Hematopoietic multipotent progenitor cell treated with erythropoietin and hydrocortisone succinate and interleukin-3 and kit ligand, for 8 days (in vitro differentiated cells): ENCODE results near the gene DCST1.
"Not testable (repeated sequence)": the region's sequence is repeated elsewhere in the genome, so short reads cannot be mapped to it uniquely, and the experiment has no call there.

Experiments
- DNase-seq: peaks from one replicate; pipeline ENCODE4 v3.0.0-alpha.2; 2015

Gene DCST1, protein sequence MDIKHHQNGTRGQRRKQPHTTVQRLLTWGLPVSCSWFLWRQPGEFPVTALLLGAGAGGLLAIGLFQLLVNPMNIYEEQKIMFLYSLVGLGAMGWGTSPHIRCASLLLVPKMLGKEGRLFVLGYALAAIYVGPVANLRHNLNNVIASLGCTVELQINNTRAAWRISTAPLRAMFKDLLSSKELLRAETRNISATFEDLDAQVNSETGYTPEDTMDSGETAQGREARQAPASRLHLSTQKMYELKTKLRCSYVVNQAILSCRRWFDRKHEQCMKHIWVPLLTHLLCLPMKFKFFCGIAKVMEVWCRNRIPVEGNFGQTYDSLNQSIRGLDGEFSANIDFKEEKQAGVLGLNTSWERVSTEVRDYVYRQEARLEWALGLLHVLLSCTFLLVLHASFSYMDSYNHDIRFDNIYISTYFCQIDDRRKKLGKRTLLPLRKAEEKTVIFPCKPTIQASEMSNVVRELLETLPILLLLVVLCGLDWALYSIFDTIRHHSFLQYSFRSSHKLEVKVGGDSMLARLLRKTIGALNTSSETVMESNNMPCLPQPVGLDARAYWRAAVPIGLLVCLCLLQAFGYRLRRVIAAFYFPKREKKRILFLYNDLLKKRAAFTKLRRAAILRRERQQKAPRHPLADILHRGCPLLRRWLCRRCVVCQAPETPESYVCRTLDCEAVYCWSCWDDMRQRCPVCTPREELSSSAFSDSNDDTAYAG

DNA sequence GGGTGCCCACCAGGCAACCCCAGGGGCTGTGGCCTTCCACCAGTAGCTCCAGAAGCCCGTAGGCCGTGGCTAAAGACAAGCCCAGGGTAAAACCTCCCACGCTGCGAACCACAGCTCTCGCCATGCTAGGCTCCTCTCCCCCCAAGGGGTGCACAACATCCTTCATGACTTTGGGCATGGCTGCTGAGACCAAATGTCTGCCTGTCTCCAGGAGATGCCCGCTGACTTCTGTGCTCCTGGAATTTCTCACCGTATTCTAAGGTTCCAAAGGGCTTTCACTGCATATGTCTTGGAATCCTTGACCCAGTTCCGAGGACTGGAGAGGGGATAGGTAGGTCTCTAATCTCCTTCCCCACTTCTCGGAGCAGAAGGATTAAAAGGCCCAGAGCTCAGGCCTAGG lies at the start of gene DCST1, which contains the start of gene DCST2:
Gene DCST1 (plus strand): TSS at position 301 of the 400 bp plus-strand sequence. CDS start 213 bp downstream, outside the sequence.
Gene DCST2 (minus strand): TSS at position 258 of the 400 bp plus-strand sequence. CDS start 80 bp downstream, at position 178.
- no peak for DNase-seq

DNA sequence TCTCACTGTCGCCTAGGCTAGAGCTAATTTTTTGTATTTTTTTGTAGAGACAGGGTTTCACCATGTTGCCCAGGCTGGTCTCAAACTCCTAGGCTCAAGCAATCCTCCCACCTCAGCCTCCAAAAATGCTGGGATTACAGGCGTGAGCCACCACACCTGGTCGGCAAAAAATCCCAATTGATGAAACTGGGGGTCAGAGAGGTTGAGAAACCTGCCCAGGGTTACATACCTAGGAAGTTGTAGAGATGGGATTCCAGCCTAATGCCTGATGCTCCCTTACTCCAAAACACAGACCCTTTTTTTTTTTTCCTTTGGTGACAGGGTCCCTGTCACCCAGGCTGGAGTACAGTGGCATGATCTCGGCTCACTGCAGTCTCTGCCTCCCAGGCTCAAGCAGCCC lies 46.9 kb upstream of the DCST1 start:
- not testable (repeated sequence) for DNase-seq

DNA sequence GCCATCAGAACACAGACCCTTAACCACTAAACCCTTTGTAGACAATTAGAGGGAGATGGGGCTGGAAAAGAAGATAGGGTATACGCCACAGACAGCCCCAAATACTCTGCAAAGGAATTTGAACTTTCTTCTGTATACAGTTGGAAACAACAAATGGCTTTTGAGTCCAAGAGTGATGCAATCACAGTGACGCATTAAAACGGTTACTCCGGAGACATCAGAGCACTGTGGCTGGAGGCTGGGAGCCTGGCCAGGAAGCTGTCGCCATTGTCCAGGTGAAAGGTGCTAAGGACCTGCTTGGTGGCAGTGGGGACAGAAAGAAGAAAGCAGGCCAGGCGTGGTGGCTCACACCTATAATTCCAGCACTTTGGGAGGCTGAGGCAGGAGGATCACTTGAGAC lies 46.3 kb upstream of the DCST1 start:
- no peak for DNase-seq

DNA sequence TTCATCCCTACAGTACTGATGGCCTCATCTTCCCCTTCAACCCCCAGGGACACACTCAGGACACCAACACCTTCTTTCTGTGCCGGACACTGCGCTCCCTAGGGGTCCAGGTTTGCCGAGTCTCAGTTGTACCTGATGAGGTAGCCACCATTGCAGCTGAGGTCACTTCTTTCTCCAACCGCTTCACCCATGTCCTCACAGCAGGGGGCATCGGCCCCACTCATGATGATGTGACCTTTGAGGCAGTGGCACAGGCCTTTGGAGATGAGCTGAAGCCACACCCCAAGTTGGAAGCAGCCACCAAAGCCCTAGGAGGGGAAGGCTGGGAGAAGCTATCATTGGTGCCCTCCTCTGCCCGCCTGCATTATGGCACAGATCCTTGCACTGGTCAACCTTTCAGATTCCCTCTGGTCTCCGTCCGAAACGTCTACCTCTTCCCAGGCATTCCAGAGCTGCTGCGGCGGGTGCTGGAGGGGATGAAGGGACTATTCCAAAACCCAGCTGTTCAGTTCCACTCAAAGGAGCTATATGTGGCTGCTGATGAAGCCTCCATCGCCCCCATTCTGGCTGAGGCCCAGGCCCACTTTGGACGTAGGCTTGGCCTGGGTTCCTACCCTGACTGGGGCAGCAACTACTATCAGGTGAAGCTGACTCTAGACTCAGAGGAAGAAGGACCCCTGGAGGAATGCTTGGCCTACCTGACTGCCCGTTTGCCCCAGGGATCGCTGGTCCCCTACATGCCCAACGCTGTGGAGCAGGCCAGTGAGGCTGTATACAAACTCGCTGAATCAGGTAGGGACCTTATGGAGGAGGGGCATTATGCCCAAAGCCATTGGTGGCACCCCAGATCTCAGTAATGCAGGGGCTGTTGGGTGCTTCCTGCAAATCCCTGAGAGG lies 45.3 kb upstream of the DCST1 start:
- peak; percentile 62 for DNase-seq

DNA sequence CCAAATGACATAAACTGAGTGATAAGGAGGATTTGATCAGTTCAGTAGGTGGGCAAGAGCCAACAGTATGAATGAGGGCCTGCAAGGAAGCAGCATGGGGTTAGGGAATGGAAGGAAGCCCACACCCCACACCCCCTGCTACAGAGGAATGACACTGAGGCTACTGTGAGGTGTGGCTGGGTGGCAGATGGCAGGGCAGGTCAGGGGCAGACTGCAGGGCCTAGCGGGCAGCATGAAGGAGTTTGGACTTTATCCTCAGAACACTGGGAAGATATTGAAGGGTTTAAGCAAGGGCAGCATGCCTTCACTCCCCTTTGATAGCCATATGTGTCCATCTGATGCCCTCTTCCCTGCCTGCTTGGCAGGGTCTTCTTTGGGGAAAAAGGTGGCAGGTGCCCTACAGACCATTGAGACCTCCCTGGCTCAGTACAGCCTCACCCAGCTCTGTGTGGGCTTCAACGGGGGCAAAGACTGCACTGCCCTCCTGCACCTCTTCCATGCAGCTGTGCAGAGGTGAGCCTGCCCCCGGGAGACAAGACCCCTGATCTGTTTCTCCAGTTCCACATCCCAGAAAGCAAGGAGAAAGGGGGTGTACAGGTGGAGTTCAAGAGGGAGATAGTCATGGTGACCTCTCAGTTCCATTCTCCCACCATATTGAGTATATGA lies 44.3 kb upstream of the DCST1 start:
- no peak for DNase-seq

DNA sequence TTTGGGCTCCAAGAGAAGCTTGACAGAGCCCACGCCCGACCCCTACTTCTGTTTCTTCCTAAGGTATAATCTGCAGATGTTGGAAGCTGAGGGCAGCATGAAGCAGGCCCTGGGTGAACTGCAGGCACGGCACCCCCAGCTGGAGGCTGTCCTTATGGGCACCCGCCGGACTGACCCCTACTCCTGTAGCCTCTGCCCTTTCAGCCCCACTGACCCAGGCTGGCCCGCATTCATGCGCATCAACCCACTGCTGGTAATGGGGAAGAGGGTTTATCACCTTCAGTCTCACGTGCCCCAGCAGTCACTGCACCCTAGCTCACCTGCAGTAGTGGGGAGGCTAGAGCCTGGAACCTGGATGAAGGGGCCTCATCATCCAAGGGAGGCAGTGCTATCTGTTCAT lies 43.3 kb upstream of the DCST1 start:
- DNase-seq, result no peak

DNA sequence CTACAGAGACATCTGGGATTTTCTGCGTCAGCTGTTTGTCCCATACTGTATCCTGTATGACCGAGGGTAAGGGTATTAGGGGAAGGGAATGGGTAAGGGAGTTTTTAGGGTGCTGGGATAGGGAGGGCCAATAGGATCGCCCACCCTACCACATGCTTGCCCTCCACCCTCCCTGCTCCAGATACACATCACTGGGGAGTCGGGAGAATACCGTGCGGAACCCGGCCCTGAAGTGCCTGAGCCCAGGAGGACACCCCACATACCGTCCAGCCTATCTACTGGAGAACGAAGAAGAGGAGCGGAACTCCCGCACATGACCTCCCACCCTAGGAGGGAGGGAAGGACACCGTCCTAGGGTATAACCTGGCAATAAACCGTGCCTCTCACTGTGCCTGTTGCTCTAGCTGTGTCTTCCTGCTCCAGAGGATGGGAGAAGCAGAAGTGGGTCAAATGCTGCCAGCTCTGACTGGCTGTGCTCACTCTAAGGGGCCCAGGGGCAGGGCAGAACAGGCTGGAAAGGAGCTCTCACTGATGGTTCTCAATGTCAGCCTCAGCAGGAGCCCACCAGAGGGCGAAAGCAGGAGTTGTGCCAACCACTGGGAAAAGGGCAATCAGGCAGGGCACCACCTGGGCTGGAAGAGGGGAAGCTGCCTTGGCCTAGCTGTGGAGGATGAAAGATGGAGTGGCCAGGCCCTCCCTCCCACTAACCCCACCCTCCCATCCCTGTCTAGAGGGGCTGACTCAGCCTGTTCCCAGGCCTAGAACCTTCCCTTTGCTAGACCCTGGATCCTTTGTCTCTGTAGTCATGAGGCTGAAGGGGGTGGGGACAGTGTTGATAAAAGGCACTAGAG lies 40.7 kb upstream of the DCST1 start:
- peak; percentile 67 for DNase-seq

DNA sequence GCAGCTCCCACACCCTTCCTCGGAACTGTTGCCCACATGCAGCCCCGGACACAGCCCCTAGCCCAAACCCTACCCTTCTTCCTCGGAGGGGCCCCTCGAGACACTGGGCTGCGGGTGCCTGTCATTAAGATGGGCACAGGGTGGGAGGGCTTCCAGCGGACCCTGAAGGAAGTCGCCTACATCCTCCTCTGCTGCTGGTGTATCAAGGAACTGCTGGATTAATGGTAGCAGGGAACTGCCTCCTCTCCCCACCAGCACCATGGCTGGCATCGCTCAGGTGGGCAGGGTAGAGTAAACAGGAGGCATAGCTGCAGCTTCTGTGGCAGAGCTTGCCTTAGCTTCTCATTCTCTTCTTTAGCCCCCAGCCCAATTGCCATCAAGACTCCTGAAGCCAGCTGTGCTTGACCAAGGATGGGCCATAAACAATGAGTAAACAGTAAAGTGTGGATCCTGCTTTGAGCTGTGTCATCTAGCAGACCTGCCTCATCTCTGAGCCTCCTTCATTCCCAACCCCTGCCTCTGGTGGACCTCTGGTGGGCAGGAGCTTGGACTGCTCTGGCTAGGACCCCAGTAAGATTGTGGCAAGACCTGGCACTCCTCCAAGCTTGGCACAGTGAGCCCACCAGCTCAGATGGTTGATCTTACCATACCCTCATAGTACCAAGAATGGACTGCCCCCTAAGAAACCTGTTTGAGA lies 39.9 kb upstream of the DCST1 start, which contains the start of gene LENEP:
Gene LENEP (plus strand): TSS at position 15 of the 697 bp plus-strand sequence. CDS start 22 bp downstream, at position 37.
- DNase-seq, result no peak

DNA sequence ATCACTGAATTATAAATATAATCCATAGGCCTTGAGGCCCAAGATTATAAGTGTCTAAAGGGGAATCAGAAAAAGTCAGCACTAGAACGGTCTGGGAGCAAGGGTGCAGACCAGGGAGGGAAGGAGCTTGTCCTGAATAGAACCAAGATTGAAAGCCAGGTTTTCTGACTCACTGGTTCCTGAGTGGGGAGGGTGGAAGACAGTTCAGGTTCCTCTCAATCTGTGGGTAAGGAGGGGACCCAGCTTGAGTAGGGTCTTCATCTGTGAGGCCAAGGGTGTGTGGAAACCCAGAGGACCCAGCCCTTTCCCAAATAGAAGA lies 39.4 kb upstream of the DCST1 start:
- DNase-seq, result no peak

DNA sequence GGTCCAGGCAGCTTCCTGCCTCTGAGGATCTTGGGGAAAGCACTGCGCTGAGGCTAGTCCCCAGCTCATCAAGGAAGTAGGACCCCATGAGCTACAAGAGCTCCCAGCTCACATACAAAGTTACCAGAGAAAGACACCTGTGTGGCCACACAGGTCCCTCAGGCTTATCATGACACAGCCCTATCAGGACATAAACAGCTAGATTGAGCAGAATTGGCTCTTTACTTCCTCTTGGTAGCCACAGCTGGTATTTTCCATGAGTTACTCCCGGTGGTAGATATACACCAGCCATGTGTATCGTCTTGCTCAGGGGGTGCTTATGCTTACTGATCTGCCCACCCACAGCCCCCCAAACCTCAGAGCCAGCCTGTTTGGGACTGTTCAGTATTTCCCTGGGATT lies 39.0 kb upstream of the DCST1 start:
- DNase-seq, result no peak

DNA sequence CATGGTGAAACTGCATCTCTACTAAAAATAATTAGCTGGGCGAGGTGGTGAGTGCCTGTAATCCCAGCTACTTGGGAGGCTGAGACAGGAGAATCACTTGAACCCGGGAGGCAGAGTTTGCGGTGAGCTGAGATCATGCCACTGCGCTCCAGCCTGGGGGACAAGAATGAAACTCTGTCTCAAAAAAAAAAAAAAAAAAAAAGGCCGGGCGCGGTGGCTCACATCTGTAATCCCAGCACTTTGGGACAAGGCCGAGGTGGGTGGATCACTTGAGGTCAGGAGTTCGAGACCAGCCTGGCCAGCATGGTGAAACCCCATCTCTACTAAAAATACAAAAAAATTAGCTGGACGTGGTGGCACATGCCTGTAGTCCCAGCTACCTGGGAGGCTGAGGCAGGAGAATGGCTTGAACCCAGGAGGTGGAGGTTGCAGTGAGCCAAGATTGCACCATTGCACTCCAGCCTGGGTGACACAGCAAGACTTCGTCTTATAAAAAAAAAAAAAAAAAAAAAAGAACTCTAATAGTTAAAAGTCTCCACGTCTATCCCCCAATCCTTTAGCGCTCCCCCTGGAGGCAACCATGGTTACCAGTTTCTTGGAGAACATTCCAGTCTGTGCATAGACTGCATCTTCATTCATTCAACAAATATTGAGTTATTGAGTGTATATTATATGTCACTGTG lies 38.2 kb upstream of the DCST1 start:
- peak; percentile 84 for DNase-seq

DNA sequence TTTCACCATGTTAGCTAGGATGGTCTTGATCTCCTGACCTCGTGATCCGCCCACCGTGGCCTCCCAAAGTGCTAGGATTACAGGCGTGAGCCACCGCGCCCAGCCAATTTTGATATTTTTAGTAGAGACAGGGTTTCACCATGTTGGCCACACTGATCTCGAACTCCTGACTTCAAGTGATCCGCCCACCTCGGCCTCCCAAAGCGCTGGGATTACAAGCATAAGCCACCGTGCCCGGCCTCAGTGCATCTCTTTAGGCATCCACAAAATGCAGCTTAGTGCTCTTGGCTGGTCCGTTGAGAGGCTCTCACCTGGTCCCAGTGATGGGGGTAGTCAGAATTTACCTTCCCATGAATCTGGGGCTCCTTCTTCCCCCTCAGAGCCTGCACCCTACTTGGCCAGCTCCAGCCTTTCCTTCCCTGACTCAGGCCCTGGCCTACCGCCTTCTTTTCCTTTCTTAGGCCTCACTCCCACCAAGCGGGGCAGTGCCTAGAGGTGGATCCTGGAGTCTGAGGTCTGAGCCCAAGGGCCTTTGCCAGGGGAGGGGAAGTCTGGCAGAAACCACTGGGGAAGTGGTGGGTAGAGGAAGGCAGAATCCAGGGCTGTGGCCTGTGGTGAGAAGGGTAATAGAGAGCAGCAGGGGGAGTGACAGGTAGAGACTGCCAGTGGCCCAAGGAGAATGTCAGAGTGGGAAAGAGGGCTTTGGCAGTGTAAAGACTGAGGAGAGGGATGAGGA lies 36.5 kb upstream of the DCST1 start:
- no peak for DNase-seq

DNA sequence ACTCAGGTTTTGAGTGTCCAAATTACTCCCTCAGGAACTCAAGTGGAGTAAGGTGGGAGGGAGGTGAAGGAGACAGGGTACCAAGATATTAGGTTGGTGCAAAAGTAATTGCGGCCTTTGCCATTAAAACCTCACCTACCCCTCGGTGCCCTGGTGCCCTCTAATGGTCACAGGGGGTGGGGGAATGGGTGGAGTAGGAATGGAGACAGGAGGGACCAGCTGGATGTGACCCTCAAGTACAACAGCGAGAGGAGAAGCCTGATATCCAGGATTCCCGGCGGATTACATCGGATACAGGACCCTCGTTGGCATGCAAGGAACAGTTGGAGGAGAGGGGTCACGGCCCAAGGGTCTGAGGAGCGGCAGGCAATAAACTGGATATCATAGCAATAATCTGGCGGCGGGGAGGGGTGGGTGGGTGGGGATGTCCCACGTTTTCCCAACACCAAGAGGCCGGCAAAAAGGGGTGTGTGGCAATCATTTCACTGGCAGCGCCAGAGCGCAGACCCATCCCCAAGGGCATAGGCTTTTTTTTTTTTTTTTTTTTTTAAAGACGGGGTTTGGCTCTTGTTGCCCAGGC lies 35.3 kb upstream of the DCST1 start:
- peak; percentile 45 for DNase-seq

DNA sequence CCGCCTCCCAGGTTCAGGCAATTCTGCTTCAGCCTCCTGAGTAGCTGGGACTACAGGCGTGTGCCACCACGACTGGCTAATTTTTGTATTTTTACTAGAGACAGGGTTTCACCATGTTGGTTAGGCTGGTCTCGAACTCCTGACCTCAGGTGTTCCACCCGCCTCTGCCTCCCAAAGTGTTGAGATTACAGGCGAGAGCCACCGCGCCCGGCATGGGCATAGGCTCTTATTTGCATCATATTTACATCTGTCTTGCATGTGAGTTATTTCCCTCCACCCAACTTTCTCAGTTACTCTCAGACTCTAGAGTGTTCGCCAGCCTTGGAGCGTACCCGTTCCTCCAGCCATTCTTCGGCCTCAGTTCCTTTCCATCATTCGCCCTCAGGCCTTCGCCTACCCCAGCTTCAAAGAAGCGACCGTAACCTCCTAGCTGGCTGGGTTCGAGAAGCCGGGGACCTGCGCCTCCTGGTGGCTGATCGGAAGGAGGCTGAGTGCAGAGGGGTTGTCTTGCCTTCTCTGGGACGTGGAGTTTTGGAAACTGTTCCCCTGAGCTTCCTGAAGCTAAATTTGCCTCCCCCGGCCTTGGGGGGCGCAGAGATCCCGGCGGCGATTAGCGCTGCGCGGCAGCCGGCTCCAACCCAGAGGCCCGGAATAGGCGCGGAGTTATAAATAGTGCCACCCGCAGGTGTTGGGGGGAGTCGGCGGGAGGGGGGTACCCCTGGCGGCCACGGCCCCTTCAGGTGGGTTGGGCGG lies 34.6 kb upstream of the DCST1 start:
- peak; percentile 87 for DNase-seq

DNA sequence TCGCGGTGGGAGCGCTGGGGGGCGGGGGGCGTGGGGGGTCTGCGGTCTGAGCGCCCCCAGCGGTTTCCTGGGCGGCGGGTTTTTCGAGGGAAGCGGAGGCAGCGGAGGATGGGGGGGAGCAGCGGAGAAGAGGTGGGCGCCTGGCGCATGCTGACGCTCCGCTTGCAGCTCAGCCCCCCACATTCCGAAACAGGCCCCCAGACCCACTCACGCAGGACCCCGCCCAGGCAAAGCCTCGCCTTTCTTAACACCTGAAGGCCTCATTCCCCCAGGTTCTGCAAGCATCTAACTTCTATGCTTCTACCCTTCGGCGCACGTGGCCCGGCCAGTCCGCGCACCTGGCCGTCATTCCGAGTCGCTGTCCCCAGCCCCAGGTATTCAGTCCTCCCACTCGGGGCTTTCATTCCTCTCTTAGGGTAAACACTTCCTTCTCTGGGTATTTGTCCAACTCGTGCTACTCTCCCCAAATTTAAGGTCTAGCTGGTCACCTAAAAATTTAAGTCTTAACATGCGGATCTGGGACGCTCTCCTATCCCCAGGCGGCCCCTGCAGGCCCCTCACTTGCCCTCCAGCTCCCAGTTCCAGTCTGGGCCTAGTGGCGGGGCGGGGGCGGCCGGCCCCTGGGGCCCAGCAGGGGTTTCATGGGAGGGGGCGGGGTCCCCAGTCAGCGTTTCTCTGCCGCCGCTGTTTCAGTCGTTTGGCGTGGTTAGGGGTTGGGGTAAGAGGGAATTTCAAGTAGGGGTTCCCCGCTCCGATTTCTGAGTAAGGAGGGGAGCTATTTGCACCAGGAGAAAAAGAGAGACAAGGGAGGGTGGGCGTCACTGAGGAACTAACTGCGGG lies 33.8 kb upstream of the DCST1 start:
- DNase-seq, result peak; percentile 46

DNA sequence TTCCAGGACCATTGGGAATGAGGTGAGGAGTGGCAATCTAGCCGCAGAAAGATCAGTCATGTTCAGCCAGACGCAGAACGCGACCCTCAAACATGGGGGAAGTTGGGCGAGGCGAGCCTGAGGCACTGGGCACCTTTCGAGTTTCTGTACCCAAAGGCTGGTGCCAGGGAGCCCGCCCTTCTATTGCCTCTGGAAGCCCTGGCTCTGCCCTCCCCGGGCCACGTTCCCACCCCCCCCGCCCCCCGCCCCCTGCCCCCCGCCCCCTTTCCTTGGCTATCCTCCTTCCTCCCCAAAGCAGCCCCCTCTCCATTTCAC lies 33.3 kb upstream of the DCST1 start:
- no peak for DNase-seq

DNA sequence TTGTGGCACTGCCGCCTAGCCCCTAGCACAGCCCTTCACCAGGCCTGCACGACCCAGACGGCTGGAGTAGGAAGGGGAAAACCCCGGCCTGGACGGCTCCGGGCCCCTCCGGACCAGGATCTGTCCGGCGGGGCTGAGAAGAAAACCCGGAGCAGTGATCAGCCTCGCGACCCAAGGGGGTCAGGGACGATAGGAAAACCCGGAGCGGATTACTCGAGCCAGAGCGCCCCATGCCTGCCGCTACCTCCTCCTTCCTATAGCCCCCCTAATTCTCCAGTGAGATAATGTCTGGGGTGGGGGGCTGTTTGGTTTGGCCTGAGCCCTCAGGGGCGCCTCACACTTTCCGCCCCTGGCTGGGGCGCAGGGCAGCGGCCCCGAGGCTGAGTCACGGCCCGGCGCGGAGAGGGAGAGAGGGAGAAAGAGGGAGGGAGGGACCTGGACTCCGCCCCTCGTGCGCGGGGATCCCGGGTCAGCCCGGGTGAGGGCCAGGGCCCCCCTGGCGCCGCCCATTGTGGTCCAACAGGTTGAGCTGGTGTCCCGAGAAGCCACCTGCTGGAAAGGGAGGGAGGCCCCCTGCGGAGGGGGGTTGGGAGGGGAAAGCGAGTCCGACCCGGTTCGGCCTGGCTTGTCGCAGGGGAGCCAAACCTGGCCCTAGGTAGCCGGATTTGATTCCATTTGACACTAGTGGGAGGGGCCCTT lies 32.7 kb upstream of the DCST1 start:
- DNase-seq, result peak; percentile 83
